ENCODE data around the gene SPON2.

Gene SPON2

GRCh38 chr4:1171311-1172227 lies 814 bp downstream of the SPON2 start:
- peak; percentile 47 to 50 for DNase-seq

- no peak for DNase-seq
These were observed 1.4 kb downstream of the SPON2 start for GRCh38 chr4:1170976-1171310.

GRCh38 chr4:1170156-1170975 lies 2.0 kb downstream of the SPON2 start:
- DNase-seq: no peak

- no peak for DNase-seq
These were observed 2.7 kb downstream of the SPON2 start for GRCh38 chr4:1169691-1170096.

- no peak for DNase-seq
These were observed 3.2 kb downstream of the SPON2 start for GRCh38 chr4:1169171-1169671.

GRCh38 chr4:1168191-1169101 lies 3.9 kb downstream of the SPON2 start:
- no peak for DNase-seq

GRCh38 chr4:1167244-1167949 lies 5.0 kb downstream of the SPON2 start:
- peak; percentile 84 to 85 for DNase-seq

- no peak for DNase-seq
These were observed 5.7 kb downstream of the SPON2 start for GRCh38 chr4:1166509-1167243.

GRCh38 chr4:1164956-1165545 lies 7.3 kb downstream of the SPON2 start:
- no peak for DNase-seq

- no peak for DNase-seq
These were observed 7.9 kb downstream of the SPON2 start for GRCh38 chr4:1164444-1164843.

GRCh38 chr4:1164040-1164439 lies 8.3 kb downstream of the SPON2 start:
- DNase-seq: no peak

- no peak for DNase-seq
These were observed 12.0 kb downstream of the SPON2 start for GRCh38 chr4:1160351-1160750.

- no peak for DNase-seq
These were observed 16.3 kb downstream of the SPON2 start for GRCh38 chr4:1156069-1156468.

GRCh38 chr4:1155314-1155713 lies 17.1 kb downstream of the SPON2 start:
- no peak for DNase-seq

- no peak for DNase-seq
These were observed 17.7 kb downstream of the SPON2 start for GRCh38 chr4:1154523-1155182.

- DNase-seq: no peak
These were observed 18.3 kb downstream of the SPON2 start for GRCh38 chr4:1154126-1154522.

- DNase-seq: no peak
These were observed 18.8 kb downstream of the SPON2 start for GRCh38 chr4:1153567-1154090.

- DNase-seq: no peak
These were observed 20.1 kb downstream of the SPON2 start for GRCh38 chr4:1152290-1152689.

GRCh38 chr4:1151541-1151940 lies 20.8 kb downstream of the SPON2 start:
- no peak for DNase-seq

- DNase-seq: no peak
These were observed 21.5 kb downstream of the SPON2 start for GRCh38 chr4:1150875-1151274.
